SK-N-SH treated with all-trans-retinoic acid at 6 μM for 48 hours (cell line): Measurements from ENCODE around the gene LRMDA.

Experiments used
- BACH2 ChIP-seq: fragments of 250-450 bp; sonication (Bioruptor Pico); IDR thresholded peaks from 2 replicates; pipeline ENCODE4 v1.9.0; 2021; ENCODE audit warnings: mild to moderate bottlenecking, borderline replicate concordance
- CREB5 ChIP-seq: fragments of 250-450 bp; sonication (Bioruptor Pico); IDR thresholded peaks from 2 replicates; pipeline ENCODE4 v1.5.1; 2020; ENCODE audit warnings: low read depth, mild to moderate bottlenecking, moderate library complexity
- CSDC2 ChIP-seq: fragments of 250-450 bp; sonication (Bioruptor Pico); IDR thresholded peaks from 2 replicates; pipeline ENCODE4 v1.5.0; 2020; ENCODE audit warnings: mild to moderate bottlenecking, moderate library complexity
- CSRNP3 ChIP-seq: fragments of 250-450 bp; sonication (Bioruptor Pico); IDR thresholded peaks from 2 replicates; pipeline ENCODE4 v1.5.1; 2021; ENCODE audit warnings: mild to moderate bottlenecking, moderate library complexity
- ESRRG ChIP-seq: fragments of 250-450 bp; sonication (Bioruptor Pico); IDR thresholded peaks from 2 replicates; pipeline ENCODE4 v1.6.1; 2021; ENCODE audit warnings: mild to moderate bottlenecking
- OSR1 ChIP-seq: fragments of 250-450 bp; sonication (Bioruptor Pico); IDR thresholded peaks from 2 replicates; pipeline ENCODE4 v1.8.0; 2022; ENCODE audit warnings: moderate library complexity, mild to moderate bottlenecking, inconsistent platforms
- PATZ1 ChIP-seq: fragments of 250-450 bp; sonication (Bioruptor Pico); IDR thresholded peaks from 2 replicates; pipeline ENCODE4 v1.8.0; 2020; ENCODE audit warnings: mild to moderate bottlenecking, moderate library complexity, borderline replicate concordance
- RARB ChIP-seq: fragments of 250-450 bp; sonication (Bioruptor Pico); IDR thresholded peaks from 2 replicates; pipeline ENCODE4 v1.8.0; 2021; ENCODE audit warnings: mild to moderate bottlenecking, moderate library complexity
- SNAI2 ChIP-seq: fragments of 250-450 bp; sonication (Bioruptor Pico); IDR thresholded peaks from 2 replicates; pipeline ENCODE4 v1.5.0; 2020; ENCODE audit warnings: mild to moderate bottlenecking, moderate library complexity
- TSHZ2 ChIP-seq: fragments of 250-450 bp; sonication (Bioruptor Pico); IDR thresholded peaks from 2 replicates; pipeline ENCODE4 v1.5.0; 2020; ENCODE audit warnings: mild to moderate bottlenecking, moderate library complexity
- ZFP3 ChIP-seq: fragments of 250-450 bp; sonication (Bioruptor Pico); IDR thresholded peaks from 2 replicates; pipeline ENCODE4 v1.5.0; 2020; ENCODE audit warnings: mild to moderate bottlenecking, moderate library complexity
- ZFP30 ChIP-seq: fragments of 450-650 bp; formaldehyde crosslinking; IDR thresholded peaks from 2 replicates; pipeline ENCODE4 v1.5.0; 2022; ENCODE audit warnings: mild to moderate bottlenecking, moderate library complexity
- ZNF565 ChIP-seq: fragments of 450-650 bp; formaldehyde crosslinking; conservative IDR thresholded peaks from 2 replicates; pipeline ENCODE4 v1.5.0; 2020; ENCODE audit warnings: low read depth, mild to moderate bottlenecking, moderate library complexity
- ZNF8 ChIP-seq: fragments of 450-650 bp; formaldehyde crosslinking; IDR thresholded peaks from 2 replicates; pipeline ENCODE4 v1.5.0; 2020; ENCODE audit warnings: mild to moderate bottlenecking, moderate library complexity

- TF ChIP-seq OSR1 (no peak), ZNF565 (CRISPR knock-in tag) (no peak), ZFP30 (CRISPR knock-in tag) (no peak), PATZ1 (CRISPR knock-in tag) (no peak), CSDC2 (no peak), RARB (CRISPR knock-in tag) (no peak), SNAI2 (CRISPR knock-in tag) (no peak), BACH2 (CRISPR knock-in tag) (no peak), ZNF8 (no peak), TSHZ2 (CRISPR knock-in tag) (no peak), ESRRG (CRISPR knock-in tag) (no peak), ZFP3 (CRISPR knock-in tag) (no peak), CSRNP3 (CRISPR knock-in tag) (no peak), CREB5 (CRISPR knock-in tag) (no peak)
These were observed 18.6 kb downstream of the LRMDA start for GRCh38 chr10:75450075-75450445.
